H9 (cell line): ENCODE data around the gene MEP1B. TPM values are rescaled to one million over a fixed set of nuclear protein-coding genes. Genes with fewer than 3 reads are reported as not detected.

Source experiments
- DNase-seq: peaks from one replicate; pipeline ENCODE4 v3.0.0-alpha.2; 2017
- H2AFZ ChIP-seq: one replicate; pipeline ENCODE4 v1.6.1; 2013; ENCODE audit warnings: mild to moderate bottlenecking, low read length, control low read depth, moderate library complexity
- H2AK5ac ChIP-seq: 2 replicates; pipeline ENCODE4 v1.6.1; 2013; ENCODE audit warnings: low read length, control low read depth, mixed read lengths; ENCODE audit not compliant: insufficient read length
- H2BK120ac ChIP-seq: one replicate; pipeline ENCODE4 v1.6.1; 2013; ENCODE audit warnings: low read depth, mild to moderate bottlenecking, low read length, control low read depth, inconsistent platforms; ENCODE audit not compliant: poor library complexity, severe bottlenecking
- H2BK12ac ChIP-seq: 2 replicates; pipeline ENCODE4 v1.6.1; 2013; ENCODE audit warnings: low read length, control low read depth, mixed read lengths, low read depth; ENCODE audit not compliant: insufficient read length
- H2BK15ac ChIP-seq: 2 replicates; pipeline ENCODE4 v1.6.1; 2013; ENCODE audit warnings: low read depth, low read length, control low read depth
- H2BK20ac ChIP-seq: one replicate; pipeline ENCODE4 v1.6.1; 2013; ENCODE audit warnings: low read depth, mild to moderate bottlenecking, low read length, control low read depth, inconsistent platforms; ENCODE audit not compliant: poor library complexity, severe bottlenecking
- H2BK5ac ChIP-seq: 2 replicates; pipeline ENCODE4 v1.6.1; 2013; ENCODE audit warnings: low read length, control low read depth, mixed read lengths; ENCODE audit not compliant: insufficient read length
- H3K14ac ChIP-seq: 2 replicates; pipeline ENCODE4 v1.6.1; 2013; ENCODE audit warnings: low read length, control low read depth; ENCODE audit not compliant: insufficient read depth
- H3K18ac ChIP-seq: 2 replicates; pipeline ENCODE4 v1.6.1; 2013; ENCODE audit warnings: low read depth, mild to moderate bottlenecking, mixed read lengths, low read length, control low read depth; ENCODE audit not compliant: insufficient read length
- H3K23ac ChIP-seq: 2 replicates; pipeline ENCODE4 v1.6.1; 2013; ENCODE audit warnings: low read length, control low read depth, mixed read lengths, low read depth; ENCODE audit not compliant: insufficient read length
- H3K23me2 ChIP-seq: 2 replicates; pipeline ENCODE4 v1.6.1; 2013; ENCODE audit warnings: low read depth, mild to moderate bottlenecking, mixed read lengths, low read length, control low read depth; ENCODE audit not compliant: insufficient read length, poor library complexity, severe bottlenecking
- H3K27ac ChIP-seq: 2 replicates; pipeline ENCODE4 v1.5.1; 2013; ENCODE audit warnings: low read length, control low read depth, mixed read lengths, low read depth; ENCODE audit not compliant: insufficient read length
- H3K27me3 ChIP-seq: 2 replicates; pipeline ENCODE4 v1.6.1; 2013; ENCODE audit warnings: low read length, control low read depth, inconsistent platforms; ENCODE audit not compliant: insufficient read depth
- H3K4ac ChIP-seq: 2 replicates; pipeline ENCODE4 v1.6.1; 2013; ENCODE audit warnings: low read depth, mild to moderate bottlenecking, control low read depth, inconsistent platforms, low read length, moderate library complexity
- H3K4me1 ChIP-seq: 2 replicates; pipeline ENCODE4 v1.6.1; 2013; ENCODE audit warnings: low read length, control low read depth, inconsistent platforms; ENCODE audit not compliant: insufficient read depth
- H3K4me2 ChIP-seq: 2 replicates; pipeline ENCODE4 v1.6.1; 2013; ENCODE audit warnings: low read length, control low read depth, mixed read lengths; ENCODE audit not compliant: insufficient read length, insufficient read depth
- H3K56ac ChIP-seq: 2 replicates; pipeline ENCODE4 v1.6.1; 2013; ENCODE audit warnings: low read depth, mild to moderate bottlenecking, mixed read lengths, low read length, control low read depth; ENCODE audit not compliant: insufficient read length
- H3K79me1 ChIP-seq: 2 replicates; pipeline ENCODE4 v1.6.1; 2013; ENCODE audit warnings: low read depth, mild to moderate bottlenecking, moderate library complexity, low read length, control low read depth, inconsistent platforms; ENCODE audit not compliant: insufficient read depth, poor library complexity, severe bottlenecking
- H3K79me2 ChIP-seq: 2 replicates; pipeline ENCODE4 v1.6.1; 2013; ENCODE audit warnings: low read length, control low read depth, inconsistent platforms; ENCODE audit not compliant: insufficient read depth
- H3K9ac ChIP-seq: 2 replicates; pipeline ENCODE4 v1.6.1; 2013; ENCODE audit warnings: low read length, control low read depth, mixed read lengths; ENCODE audit not compliant: insufficient read length; ENCODE audit errors: extremely low read depth
- H3K9me3 ChIP-seq: one replicate; pipeline ENCODE4 v1.6.1; 2013; ENCODE audit warnings: low read depth, low read length, inconsistent platforms; ENCODE audit not compliant: control insufficient read depth
- H3T11ph ChIP-seq: one replicate; pipeline ENCODE4 v1.6.1; 2013; ENCODE audit warnings: mild to moderate bottlenecking, low read length, control low read depth, inconsistent platforms
- H4K20me1 ChIP-seq: one replicate; pipeline ENCODE4 v1.6.1; 2013; ENCODE audit not compliant: control insufficient read depth, insufficient read length, insufficient read depth
- H4K5ac ChIP-seq: 2 replicates; pipeline ENCODE4 v1.6.1; 2013; ENCODE audit warnings: low read depth, mild to moderate bottlenecking, mixed read lengths, low read length, control low read depth; ENCODE audit not compliant: insufficient read length
- H4K8ac ChIP-seq: replicated peaks from 2 replicates; pipeline ENCODE4 v1.6.1; 2013; ENCODE audit warnings: low read length, control low read depth, mixed read lengths, low read depth; ENCODE audit not compliant: insufficient read length
- H4K91ac ChIP-seq: 2 replicates; pipeline ENCODE4 v1.6.1; 2013; ENCODE audit warnings: low read depth, mild to moderate bottlenecking, moderate library complexity, mixed read lengths, low read length, control low read depth; ENCODE audit not compliant: insufficient read length
- H3K27ac Mint-ChIP-seq, 3 experiments: 2 replicates in 2 of 3; 3 replicates in 1 of 3; pipeline ENCODE4 v1.8.0; 2020 to 2021; ENCODE audit warnings: mixed read lengths in 3 of 3, mild to moderate bottlenecking in 1 of 3, moderate library complexity in 1 of 3
- H3K27me3 Mint-ChIP-seq: 2 replicates; pipeline ENCODE4 v1.8.0; 2021; ENCODE audit warnings: low read depth, mild to moderate bottlenecking, moderate library complexity, mixed read lengths
- H3K36me3 Mint-ChIP-seq, 3 experiments: 2 replicates in 2 of 3; 3 replicates in 1 of 3; pipeline ENCODE4 v1.8.0; 2020 to 2021; ENCODE audit warnings: low read depth in 3 of 3, mixed read lengths in 3 of 3; ENCODE audit not compliant: insufficient read depth in 1 of 3
- H3K4me1 Mint-ChIP-seq, 2 experiments: 2 replicates each; pipeline ENCODE4 v1.8.0; 2020; ENCODE audit warnings: mixed read lengths in 2 of 2
- H3K4me3 Mint-ChIP-seq, 2 experiments: 2 replicates in 1 of 2; 3 replicates in 1 of 2; pipeline ENCODE4 v1.8.0; 2020 to 2021; ENCODE audit warnings: mild to moderate bottlenecking in 2 of 2, mixed read lengths in 2 of 2, moderate library complexity in 1 of 2
- H3K9me3 Mint-ChIP-seq, 2 experiments: 2 replicates in 1 of 2; 3 replicates in 1 of 2; pipeline ENCODE4 v1.8.0; 2020; ENCODE audit warnings: mild to moderate bottlenecking in 2 of 2, mixed read lengths in 2 of 2, moderate library complexity in 1 of 2
- WGBS: extraction: QIAGEN DNeasy Blood & Tissue Kit; methylation state at CpG from one replicate; pipeline ENCODE4 v1.1.7; 2013; ENCODE audit warnings: missing lambda C conversion rate, low lambda C conversion rate, mixed read lengths; ENCODE audit not compliant: insufficient read length; ENCODE audit errors: extremely low coverage; 5-methylcytosine and 5-hydroxymethylcytosine counted together
- total RNA-seq: library from RNA; stranded (reverse); gene quantifications from 2 replicates; pipeline ENCODE4 v1.2.1, GENCODE V29; 2021
- TF ChIP-seq, protein P1 (sequence below): fragments of 200-600 bp; sonication (generic); conservative IDR thresholded peaks from 3 replicates; pipeline ENCODE4 v1.8.0; 2021; ENCODE audit warnings: antibody characterized with exemption, mild to moderate bottlenecking

MEP1B gene
- total RNA-seq, 1 experiment from 2014 or later, result not detected

DNA sequence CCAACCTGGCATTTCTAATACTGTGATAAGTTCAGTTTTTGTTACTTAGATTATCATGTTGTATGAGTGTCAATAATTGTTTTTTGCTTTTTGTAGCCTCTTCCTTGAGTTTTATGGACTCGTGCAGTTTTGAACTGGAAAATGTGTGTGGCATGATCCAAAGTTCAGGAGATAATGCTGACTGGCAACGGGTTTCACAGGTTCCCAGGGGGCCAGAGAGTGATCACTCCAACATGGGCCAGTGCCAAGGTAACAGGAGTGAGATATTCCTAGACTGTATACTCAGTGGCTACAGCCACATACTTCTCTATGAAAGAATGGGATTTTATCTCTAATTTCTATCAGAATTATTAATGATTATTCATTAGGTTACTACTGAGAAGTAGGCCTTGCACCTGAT lies 18.2 kb downstream of the MEP1B start:
- no peak overlapping the region for H3K23ac ChIP-seq
- Mint-ChIP-seq H3K9me3 (no peaks in the 10 kb centered on the region), H3K27me3 (no peaks in the 10 kb centered on the region), H3K4me1 (no peaks in the 10 kb centered on the region), H3K36me3 (no peaks in the 10 kb centered on the region), H3K27ac (no peak overlapping the region; a peak in 1 of 7 replicates), H3K4me3 (no peak overlapping the region)
- no peak overlapping the region for H4K5ac ChIP-seq
- H3K4ac ChIP-seq, result no peak overlapping the region
- H3K4me1 ChIP-seq, result no peaks in the 10 kb centered on the region
- no peak overlapping the region for H2BK120ac ChIP-seq
- H3K56ac ChIP-seq, result no peak overlapping the region
- no peaks in the 10 kb centered on the region for H3K9me3 ChIP-seq
- H3K9ac ChIP-seq, result no peak overlapping the region
- no peak overlapping the region for H2AFZ ChIP-seq
- no peak overlapping the region for H2BK15ac ChIP-seq
- H3T11ph ChIP-seq, result no peak overlapping the region
- no peak overlapping the region for H2BK5ac ChIP-seq
- no peak for DNase-seq
- H3K27me3 ChIP-seq, result no peaks in the 10 kb centered on the region
- H3K79me2 ChIP-seq, result no peaks in the 10 kb centered on the region
- H4K91ac ChIP-seq, result no peak overlapping the region
- no peak overlapping the region for H2AK5ac ChIP-seq
- H2BK12ac ChIP-seq, result no peak overlapping the region
- TF ChIP-seq, protein P1, sequence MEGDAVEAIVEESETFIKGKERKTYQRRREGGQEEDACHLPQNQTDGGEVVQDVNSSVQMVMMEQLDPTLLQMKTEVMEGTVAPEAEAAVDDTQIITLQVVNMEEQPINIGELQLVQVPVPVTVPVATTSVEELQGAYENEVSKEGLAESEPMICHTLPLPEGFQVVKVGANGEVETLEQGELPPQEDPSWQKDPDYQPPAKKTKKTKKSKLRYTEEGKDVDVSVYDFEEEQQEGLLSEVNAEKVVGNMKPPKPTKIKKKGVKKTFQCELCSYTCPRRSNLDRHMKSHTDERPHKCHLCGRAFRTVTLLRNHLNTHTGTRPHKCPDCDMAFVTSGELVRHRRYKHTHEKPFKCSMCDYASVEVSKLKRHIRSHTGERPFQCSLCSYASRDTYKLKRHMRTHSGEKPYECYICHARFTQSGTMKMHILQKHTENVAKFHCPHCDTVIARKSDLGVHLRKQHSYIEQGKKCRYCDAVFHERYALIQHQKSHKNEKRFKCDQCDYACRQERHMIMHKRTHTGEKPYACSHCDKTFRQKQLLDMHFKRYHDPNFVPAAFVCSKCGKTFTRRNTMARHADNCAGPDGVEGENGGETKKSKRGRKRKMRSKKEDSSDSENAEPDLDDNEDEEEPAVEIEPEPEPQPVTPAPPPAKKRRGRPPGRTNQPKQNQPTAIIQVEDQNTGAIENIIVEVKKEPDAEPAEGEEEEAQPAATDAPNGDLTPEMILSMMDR, result no peak
- no peak overlapping the region for H3K4me2 ChIP-seq
- H3K14ac ChIP-seq, result no peak overlapping the region
- H2BK20ac ChIP-seq, result no peak overlapping the region
- H3K27ac ChIP-seq, result no peak overlapping the region
- no peaks in the 10 kb centered on the region for H4K20me1 ChIP-seq
- H3K18ac ChIP-seq, result no peak overlapping the region
- H4K8ac ChIP-seq, result no peak overlapping the region
- no peaks in the 10 kb centered on the region for H3K23me2 ChIP-seq
- WGBS, result no CpG with 5 or more reads among the region's 2 CpGs
- H3K79me1 ChIP-seq, result no peaks in the 10 kb centered on the region
